GM13977 (cell line): ENCODE data around the gene NHSL2.

ENCODE experiments used
- DNase-seq: peaks from one replicate; pipeline ENCODE4 v3.0.0; 2012; ENCODE audit warnings: low spot score
- in situ Hi-C: fragments of 300-500 bp; cut with MboI; formaldehyde crosslinking; loops from one replicate; pipeline ENCODE4 v1.12.0; 2022; ENCODE audit warnings: low sequenced_read_pairs, low pct_unique_long_range_greater_than_20kb, mixed read lengths, inconsistent platforms; ENCODE audit not compliant: unreplicated experiment
- TF ChIP-seq, protein P1 (sequence below): IDR thresholded peaks from 2 replicates; pipeline ENCODE4 v1.5.1; 2012; ENCODE audit warnings: mild to moderate bottlenecking, control low read depth; ENCODE audit not compliant: insufficient read depth; ENCODE audit errors: extremely low read depth, missing control alignments

Gene NHSL2

DNA sequence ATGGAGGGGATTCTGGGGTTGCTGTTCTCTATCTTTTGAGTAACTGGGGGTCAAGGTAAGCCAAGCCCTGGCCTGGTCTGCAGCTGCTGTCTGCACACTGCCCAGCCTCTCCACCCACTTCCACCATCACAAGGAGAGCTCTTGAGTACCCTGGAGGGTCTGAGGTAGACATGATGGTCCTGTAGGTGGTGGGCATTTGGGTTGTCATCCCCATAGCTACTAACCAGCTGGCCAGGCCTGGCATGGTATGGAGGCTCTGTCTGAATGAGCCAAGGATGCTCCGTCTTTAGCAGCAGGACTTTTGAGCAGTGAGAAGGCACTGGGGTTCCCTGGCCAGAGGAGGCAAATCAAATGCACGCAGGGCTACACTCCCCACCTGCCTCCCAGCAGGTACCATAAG, 82.7 kb downstream of the NHSL2 start:
- in situ Hi-C loops, result no loop called here
- DNase-seq, result no peak
- TF ChIP-seq, protein P1, sequence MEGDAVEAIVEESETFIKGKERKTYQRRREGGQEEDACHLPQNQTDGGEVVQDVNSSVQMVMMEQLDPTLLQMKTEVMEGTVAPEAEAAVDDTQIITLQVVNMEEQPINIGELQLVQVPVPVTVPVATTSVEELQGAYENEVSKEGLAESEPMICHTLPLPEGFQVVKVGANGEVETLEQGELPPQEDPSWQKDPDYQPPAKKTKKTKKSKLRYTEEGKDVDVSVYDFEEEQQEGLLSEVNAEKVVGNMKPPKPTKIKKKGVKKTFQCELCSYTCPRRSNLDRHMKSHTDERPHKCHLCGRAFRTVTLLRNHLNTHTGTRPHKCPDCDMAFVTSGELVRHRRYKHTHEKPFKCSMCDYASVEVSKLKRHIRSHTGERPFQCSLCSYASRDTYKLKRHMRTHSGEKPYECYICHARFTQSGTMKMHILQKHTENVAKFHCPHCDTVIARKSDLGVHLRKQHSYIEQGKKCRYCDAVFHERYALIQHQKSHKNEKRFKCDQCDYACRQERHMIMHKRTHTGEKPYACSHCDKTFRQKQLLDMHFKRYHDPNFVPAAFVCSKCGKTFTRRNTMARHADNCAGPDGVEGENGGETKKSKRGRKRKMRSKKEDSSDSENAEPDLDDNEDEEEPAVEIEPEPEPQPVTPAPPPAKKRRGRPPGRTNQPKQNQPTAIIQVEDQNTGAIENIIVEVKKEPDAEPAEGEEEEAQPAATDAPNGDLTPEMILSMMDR, result no peak

DNA sequence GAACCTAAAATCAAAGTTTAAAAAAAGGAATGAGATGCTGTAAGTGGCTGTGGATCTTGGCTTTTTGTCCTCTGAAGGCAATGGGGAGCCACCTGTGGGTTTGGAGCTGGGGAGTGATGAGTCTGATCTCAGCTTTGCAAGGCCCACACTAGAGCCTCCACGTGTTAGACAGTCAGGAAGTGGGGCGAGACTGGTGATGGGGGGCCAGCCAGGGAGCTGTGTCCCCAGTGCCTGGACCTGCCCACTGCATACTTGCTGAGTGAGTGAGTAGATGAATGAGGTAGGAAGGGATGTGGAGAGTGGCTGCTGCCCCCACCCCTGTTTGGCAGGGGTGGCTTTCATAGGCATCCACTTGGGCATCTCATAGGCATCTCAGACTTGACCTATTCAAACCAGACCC, 84.0 kb downstream of the NHSL2 start:
- in situ Hi-C loops, result no loop called here
- DNase-seq, result no peak
- TF ChIP-seq, protein P1, result no peak

DNA sequence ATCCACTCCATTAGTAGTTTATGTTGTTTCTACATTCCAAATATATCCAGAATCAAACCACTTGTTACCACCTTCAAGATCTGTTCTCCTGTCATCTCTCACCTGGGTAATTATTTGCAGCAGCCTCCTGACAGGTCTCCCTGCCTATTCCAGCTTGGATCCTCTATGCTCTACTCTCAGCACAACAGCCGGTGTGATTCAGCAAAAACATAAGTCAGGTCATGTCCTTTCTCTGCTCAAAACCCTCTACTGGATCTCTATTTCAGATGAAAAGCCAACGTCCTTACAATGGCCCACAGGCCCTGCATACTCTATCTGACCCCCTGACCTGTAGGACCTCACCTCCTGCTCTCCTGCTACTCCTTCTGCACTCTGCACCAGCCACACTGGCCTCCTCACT, 84.5 kb downstream of the NHSL2 start:
- TF ChIP-seq, protein P1, result no peak
- in situ Hi-C loops, result no loop called here
- DNase-seq, result no peak

DNA sequence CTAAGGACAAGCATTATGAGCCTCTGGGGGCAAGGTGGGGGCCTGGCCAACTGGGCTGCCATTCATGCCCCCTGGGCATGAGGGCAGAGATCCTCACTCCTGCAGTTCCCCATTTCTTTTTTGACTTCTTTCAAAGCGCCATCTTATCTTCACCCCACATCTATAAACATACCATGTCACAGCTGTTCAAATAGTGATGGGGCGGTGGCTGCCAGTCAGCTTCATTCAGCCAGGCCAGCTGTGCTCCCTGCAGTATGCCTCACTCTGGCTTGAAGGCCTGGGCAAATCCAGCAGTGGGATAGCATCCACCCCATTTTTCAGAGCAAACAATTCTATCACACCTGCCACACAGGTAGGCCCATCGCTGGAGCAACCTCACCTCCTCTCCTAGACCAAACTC, 85.5 kb downstream of the NHSL2 start:
- in situ Hi-C loops, result no loop called here
- DNase-seq, result no peak
- TF ChIP-seq, protein P1, result no peak

DNA sequence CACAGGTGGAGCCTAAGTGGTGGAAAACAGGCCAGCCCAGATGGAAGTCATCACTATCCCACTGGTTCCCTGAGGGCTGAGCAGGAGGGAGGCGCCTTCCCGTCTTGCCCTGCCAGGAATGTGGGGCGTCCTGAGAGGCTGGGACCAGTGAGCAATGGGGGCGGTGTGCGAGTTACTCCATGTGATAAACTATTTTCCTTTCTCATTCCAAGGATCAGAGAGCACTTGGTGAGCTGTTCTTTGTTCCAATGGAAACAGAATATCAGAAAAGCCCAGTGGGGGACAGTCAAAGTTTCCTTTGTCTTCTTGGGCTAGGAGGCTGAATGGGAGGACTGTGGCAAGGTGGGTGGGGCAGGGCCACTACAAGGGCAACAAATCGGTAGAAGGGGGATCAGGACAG, 86.2 kb downstream of the NHSL2 start:
- DNase-seq, result no peak
- TF ChIP-seq, protein P1, result no peak
- in situ Hi-C loops, result no loop called here

DNA sequence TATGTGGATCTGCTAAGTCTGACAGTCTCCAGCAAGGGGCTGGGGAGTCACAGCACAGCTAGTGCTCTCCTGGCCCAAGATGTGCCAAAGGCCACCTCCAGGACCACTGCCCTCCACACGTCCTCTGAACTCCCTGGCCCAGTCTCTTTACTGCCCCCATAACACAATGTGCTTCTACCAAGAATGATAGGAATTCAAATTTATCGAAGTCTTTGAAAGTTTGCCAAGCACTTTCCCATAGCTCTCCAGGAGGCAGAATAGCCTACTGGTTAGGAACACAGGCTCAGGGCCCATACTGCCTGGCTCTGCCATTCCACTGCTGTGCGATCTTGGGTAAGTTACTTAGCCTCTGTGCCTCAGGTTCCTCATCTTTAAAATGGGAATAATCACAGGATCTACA, 86.7 kb downstream of the NHSL2 start:
- TF ChIP-seq, protein P1, result no peak
- no peak for DNase-seq
- in situ Hi-C loops, result no loop called here
